Ascending aorta (tissue), 2 donors: ENCODE results near the gene SAPCD1. TPM values are rescaled to one million over a fixed set of nuclear protein-coding genes. Genes with fewer than 3 reads are reported as not detected.

Experiments
- DNase-seq, 2 donors: peaks; one replicate each; pipeline ENCODE4 v3.0.0-alpha.2; 2019; ENCODE audit warnings: low spot score in 2 of 2
- H3K27ac ChIP-seq, 2 donors: fragments of 200-600 bp; sonication (generic); one replicate each; pipeline ENCODE4 v1.5.1; 2016 to 2017; ENCODE audit warnings: mild to moderate bottlenecking in 1 of 2
- H3K27me3 ChIP-seq: fragments of 200-600 bp; sonication (generic); one replicate; pipeline ENCODE4 v1.5.1; 2017
- H3K36me3 ChIP-seq, 2 donors: fragments of 200-600 bp; sonication (generic); one replicate each; pipeline ENCODE4 v1.5.1; 2016
- H3K4me1 ChIP-seq, 2 donors: fragments of 200-600 bp; sonication (generic); one replicate each; pipeline ENCODE4 v1.5.1; 2016 to 2017; ENCODE audit warnings: mild to moderate bottlenecking in 1 of 2
- H3K4me3 ChIP-seq, 2 donors: fragments of 200-600 bp; sonication (generic); one replicate each; pipeline ENCODE4 v1.5.1; 2016 to 2017; ENCODE audit warnings: mild to moderate bottlenecking in 1 of 2
- H3K9me3 ChIP-seq, 2 donors: fragments of 200-600 bp; sonication (generic); one replicate each; pipeline ENCODE4 v1.5.1; 2016
- CTCF ChIP-seq, 3 experiments: fragments of 200-600 bp in 2 of 3; fragments of 450-650 bp in 1 of 3; sonication (generic) in 2 of 3; IDR thresholded peaks; one replicate each; pipeline ENCODE4 v1.5.1; 2016 to 2019; ENCODE audit warnings: antibody characterized with exemption in 3 of 3, mild to moderate bottlenecking in 1 of 3, moderate library complexity in 1 of 3
- intact Hi-C: fragments of 100-400 bp; cut with DNase I; formaldehyde crosslinking; loops from one replicate; pipeline ENCODE4 v1.15.1; 2023
- total RNA-seq: library from RNA; depleted of rRNA; stranded (reverse); fragments of >200 nt; gene quantifications from one replicate; pipeline ENCODE4 v1.1.0, GENCODE V29; 2016

The SAPCD1 gene
- total RNA-seq, 1 donor from 2014 or later = not detected

- peak overlapping the region; percentile 69 to 96 for H3K4me3 ChIP-seq
- peaks cover 12 to 19% of the 10 kb centered on the region in 2 donors for H3K4me1 ChIP-seq
- TF ChIP-seq CTCF (IDR thresholded peaks at IDR 0.05) = no peak
- no peaks in the 10 kb centered on the region for H3K27me3 ChIP-seq
- H3K9me3 ChIP-seq = no peaks in the 10 kb centered on the region
- H3K36me3 ChIP-seq = peaks cover 46% of the 10 kb centered on the region in 2 donors
- intact Hi-C loops = loop anchor here (2.0 kb wide), 3 partner anchors 47 to 67 kb away; partner anchors contain the start of genes CSNK2B, LY6G5C and VARS1
- H3K27ac ChIP-seq = peak overlapping the region; percentile 95 to 99
- DNase-seq = no peak
Measured at GRCh38 chr6:31727717-31728671, 34.5 kb upstream of the SAPCD1 start.

GRCh38 chr6:31728767-31729514 lies 33.5 kb upstream of the SAPCD1 start, which contains the start of gene DDAH2:
DDAH2 (minus strand) TSS chr6:31729299; CDS start chr6:31729161, 138 bp downstream.
- Histone ChIP-seq H3K27ac (peak within 1 kb of the TSS; percentile 95 to 99), H3K4me3 (peak within 1 kb of the TSS; percentile 69 to 96), H3K36me3 (peaks cover 52 to 56% of the 10 kb centered on the region in 2 donors), H3K27me3 (no peaks in the 10 kb centered on the region), H3K4me1 (peaks cover 16 to 25% of the 10 kb centered on the region in 2 donors), H3K9me3 (no peaks in the 10 kb centered on the region)
- TF ChIP-seq CTCF (IDR thresholded peaks at IDR 0.05) = peak in 2 of 3 experiments; percentile 62
- no peak for DNase-seq
- intact Hi-C loops = loop anchor here (1.0 to 2.0 kb wide), 6 partner anchors 10 to 216 kb away; partner anchors contain the start of genes ABHD16A, CSNK2B, LY6G5C and VARS1

- TF ChIP-seq CTCF (IDR thresholded peaks at IDR 0.05) = peak in 1 of 3 experiments; percentile 68
- intact Hi-C loops = loop anchor here (1.0 to 2.0 kb wide), 6 partner anchors 10 to 216 kb away; partner anchors contain the start of genes ABHD16A, CSNK2B, LY6G5C and VARS1
- Histone ChIP-seq H3K9me3 (no peaks in the 10 kb centered on the region), H3K27me3 (no peaks in the 10 kb centered on the region), H3K27ac (peak overlapping the region; percentile 95 to 99), H3K4me3 (peak overlapping the region; percentile 69 to 96), H3K36me3 (peaks cover 52 to 58% of the 10 kb centered on the region in 2 donors), H3K4me1 (peaks cover 22 to 31% of the 10 kb centered on the region in 2 donors)
- peak; percentile 83 to 96 for DNase-seq
Measured at GRCh38 chr6:31729515-31729978, 32.9 kb upstream of the SAPCD1 start.

- H3K27ac ChIP-seq = peak overlapping the region; percentile 95 to 99
Measured at GRCh38 chr6:31729979-31730630, 32.4 kb upstream of the SAPCD1 start.

More at GRCh38 chr6:31729979-31730630, 32.4 kb upstream of the SAPCD1 start:
- Histone ChIP-seq H3K9me3 (no peaks in the 10 kb centered on the region), H3K4me3 (peak overlapping the region; percentile 69 to 96), H3K36me3 (peaks cover 52 to 58% of the 10 kb centered on the region in 2 donors), H3K4me1 (peaks cover 22 to 32% of the 10 kb centered on the region in 2 donors), H3K27me3 (no peaks in the 10 kb centered on the region)
- peak; percentile 65 to 94 for DNase-seq
- TF ChIP-seq CTCF (IDR thresholded peaks at IDR 0.05) = peak in 1 of 3 experiments; percentile 15
- intact Hi-C loops = loop anchor here (1.0 to 10.0 kb wide), 8 partner anchors 9 to 425 kb away; partner anchors contain the start of genes ABHD16A, ATP6V1G2, CSNK2B and LY6G5C
